NCI-H146 treated with DMSO at 0.1 percent for 48 hours (cell line): ENCODE data around the gene DDX39A.
"Not testable (repeated sequence)": the region's sequence is repeated elsewhere in the genome, so short reads cannot be mapped to it uniquely, and the experiment has no call there.

Experiments
- DNase-seq: peaks from one replicate; lab custom pipeline; 2025; ENCODE audit not compliant: unreplicated experiment; lab: John Stamatoyannopoulos, UW

The DDX39A gene

GRCh38 chr19:14391156-14391821 lies 27.9 kb downstream of the DDX39A start:
- no peak for DNase-seq

DNA sequence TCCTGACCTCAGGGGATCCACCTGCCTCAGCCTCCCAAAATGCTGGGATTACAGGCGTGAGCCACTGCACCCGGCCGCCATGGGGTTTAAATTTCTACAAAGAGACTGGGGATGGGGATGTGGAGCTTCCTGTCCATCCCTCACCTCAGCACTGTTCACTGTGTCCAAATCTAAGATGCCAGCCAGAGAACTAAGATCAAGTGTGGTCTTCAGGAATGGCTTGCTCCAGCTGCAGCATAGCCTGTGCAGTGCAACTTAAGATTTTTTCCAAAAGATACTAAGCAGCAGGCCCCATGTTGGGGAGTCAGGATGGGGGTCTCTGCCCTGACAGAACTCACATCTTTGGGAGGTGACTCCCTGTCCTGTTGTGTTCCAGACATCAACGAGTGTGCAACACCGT lies 28.6 kb downstream of the DDX39A start:
- DNase-seq: no peak

- DNase-seq: no peak
These were observed 33.6 kb downstream of the DDX39A start for GRCh38 chr19:14385492-14385891.

DNA sequence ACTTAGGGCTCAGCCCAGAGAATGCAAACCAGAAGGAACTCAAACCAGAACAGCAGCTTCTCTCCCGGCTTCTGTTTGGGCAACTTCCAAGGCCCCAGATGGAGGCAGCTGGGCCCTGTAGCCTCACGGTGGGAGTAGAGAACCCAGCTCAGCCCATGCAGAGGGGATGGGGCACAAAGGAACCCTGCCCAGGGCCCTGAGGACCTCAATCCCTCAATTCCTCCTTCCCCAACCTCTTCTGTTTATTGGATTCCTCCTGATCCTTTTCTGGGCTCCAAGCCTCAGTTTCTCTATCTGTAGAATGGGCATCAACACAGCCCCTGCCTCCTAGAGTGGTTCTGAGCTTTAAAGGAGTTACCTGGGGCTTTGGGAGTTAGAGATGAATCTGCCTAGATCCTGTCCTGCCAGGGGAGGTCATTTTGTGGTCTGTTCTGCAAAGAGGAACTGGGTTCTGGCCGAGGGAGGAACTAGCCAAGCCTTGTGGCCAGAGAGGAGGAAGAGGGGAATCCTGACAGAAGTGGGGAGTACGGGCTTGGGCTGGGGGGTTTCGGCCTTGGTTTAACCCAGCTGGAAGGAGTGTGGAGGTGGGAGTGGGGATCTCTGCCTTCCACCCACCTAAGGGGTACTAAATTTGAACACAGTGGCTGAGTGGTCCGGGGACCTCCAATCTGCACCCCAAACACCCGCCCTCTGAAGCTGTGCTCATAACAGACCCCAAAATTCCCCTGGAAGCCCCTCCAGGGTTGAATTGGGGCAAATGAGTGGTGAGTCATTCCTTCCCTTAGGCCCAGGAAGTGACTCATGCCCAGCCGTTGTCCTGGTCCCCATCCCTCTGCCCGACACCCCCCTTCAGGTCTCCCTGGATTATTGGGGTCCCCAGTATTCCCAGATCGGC lies 35.2 kb downstream of the DDX39A start:
- no peak for DNase-seq

DNA sequence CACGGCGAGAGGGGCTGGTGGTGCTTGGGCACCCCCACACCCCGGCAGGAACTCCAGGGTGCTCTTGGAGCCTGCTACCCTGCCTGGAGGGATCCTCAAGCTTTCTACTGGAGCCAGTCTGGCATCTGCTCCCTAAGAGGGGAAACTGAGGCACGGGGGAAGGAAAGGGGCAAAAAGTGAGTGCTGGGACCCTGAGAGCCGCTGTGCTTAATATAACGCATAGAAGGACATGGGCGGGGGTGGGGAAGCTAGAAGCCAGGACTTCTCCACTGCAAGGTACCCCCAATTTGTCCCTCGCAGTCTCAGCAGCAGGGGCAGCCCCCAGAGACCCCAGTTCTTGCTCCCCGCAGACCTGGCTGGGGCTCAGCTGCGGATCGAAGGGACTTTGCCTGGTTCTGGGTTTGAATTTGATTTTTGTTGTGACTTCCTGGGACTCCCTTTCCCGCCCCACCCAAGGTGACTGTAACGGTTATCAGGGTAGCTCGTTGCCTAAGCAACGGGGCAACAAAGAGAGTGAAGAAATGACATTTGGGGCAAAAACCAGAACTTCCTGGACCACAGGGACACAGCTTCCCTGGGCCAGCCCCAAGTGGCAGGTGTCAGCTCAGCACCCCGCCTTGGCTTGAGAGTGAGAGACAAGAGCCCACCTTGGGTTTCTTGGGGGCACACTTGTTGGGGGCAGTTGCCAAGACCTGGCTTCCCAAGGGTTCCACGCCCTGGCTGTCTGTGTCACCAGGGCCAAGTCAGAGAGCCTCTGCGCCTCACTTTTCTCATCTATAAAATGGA lies 37.3 kb downstream of the DDX39A start:
- DNase-seq: no peak

DNA sequence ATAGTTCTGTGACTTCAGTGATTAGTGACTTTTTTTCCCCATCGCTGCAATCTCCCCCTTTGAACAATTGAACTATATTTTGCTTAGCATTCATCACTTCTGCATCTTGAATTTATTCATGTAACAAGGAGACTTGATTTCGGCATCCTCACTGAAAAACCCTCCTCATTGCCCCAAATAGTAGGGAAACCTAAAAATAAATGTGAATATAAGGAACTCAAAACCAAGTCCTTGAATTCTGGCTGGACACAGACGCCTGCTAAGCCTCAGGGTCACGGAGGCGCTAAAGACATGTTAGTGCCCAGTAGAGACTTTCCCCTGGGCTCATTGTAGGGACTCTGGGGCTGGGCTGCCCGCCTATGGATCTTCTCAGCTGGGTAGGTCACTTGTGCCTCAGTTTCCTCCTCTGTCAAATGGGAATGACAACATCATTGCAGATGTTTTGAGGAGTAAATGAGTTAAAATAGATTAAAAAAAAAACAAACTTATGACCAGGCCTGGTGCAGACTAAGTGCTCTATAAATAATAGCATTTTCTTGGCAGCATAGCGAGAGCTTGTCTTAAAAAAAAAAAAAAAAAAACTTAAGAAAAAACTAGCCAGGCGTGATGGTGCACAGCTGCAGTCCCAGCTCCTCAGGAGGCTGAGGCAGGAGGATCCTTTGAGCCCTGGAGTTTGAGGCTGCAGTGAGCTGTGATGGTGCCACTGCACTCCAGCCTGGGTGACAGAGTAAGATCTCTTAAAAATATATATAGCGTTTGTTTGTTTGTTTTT lies 39.7 kb downstream of the DDX39A start:
- no peak for DNase-seq

DNA sequence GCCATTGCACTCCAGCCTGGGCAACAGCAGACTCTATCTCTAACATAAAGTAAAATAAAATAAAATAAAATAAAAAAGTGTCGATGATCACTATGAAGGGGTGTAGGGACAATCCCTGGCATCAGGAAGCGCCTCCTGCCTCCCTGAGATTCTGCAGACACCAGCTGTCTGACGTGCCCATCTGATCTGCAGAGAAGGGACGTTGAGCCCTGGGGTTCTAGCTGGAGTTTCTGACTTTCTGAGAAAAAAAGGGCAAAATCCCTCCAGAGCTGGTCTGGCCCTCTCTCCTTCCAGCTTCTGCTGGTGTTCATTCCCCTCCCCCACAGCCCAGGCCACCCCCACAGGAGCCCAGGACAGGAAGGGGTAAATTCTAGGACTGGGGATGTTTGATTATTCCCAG lies 40.3 kb downstream of the DDX39A start:
- no peak for DNase-seq

- no peak for DNase-seq
These were observed 41.2 kb downstream of the DDX39A start for GRCh38 chr19:14377883-14378328.

- DNase-seq: no peak
These were observed 43.4 kb downstream of the DDX39A start for GRCh38 chr19:14375582-14376291.

- DNase-seq: no peak
These were observed 44.0 kb downstream of the DDX39A start for GRCh38 chr19:14375055-14375581.

GRCh38 chr19:14374313-14374712 lies 44.8 kb downstream of the DDX39A start:
- DNase-seq: not testable (repeated sequence)

DNA sequence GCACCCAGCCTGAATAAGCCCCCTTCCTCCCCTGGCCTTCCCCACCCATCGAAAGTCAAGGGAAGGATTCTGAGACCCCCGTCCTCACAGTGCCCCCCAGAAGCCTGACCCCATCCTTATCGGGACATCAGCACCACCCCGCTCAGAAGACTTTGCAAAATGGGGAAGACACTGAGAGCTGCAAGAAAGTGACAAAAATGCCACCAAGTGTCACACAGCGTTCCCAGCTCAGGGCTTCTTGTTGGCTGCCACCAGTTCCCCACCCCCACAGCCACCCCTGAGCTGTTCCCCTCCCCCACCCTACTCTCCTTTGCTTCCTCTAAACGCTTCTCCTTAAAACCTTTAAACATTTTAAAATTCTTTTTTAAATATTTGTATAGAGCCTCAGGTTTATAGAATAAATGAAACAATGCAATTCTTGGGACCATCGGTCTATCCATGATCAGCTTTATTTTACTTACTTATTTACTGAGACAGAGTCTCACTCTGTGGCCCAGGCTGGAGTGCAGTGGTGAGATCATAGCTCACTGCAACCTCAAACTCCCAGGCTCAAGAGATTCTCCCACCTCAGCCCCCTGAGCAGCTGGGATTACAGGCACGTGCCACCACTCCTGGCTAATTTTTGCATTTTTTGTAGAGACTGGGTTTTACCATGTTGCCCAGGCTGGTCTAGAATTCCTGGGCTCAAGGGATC lies 46.6 kb downstream of the DDX39A start:
- not testable (repeated sequence) for DNase-seq

DNA sequence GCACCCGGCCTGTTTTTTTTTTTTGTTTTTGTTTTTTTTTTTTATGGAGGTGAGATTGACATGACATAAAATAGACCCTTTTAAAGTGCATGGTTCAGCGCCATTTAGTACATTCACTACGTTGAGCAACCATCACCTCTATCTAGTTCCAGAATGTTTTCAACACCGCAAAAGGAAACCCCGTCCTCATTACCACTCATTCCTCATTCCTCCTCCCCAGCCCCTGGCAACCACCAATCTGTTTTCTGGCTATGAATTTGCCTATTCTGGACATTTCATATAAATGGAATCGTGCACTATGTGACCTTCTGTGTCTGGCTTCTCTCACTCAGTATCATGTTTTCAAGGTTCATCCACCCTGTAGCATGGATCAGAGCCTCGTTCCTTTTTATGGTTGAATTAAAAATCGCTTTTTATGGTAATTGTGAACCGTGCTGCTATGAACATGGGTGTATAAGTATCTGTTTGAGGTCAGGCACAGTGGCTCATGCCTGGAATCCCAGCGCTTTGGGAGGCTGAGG lies 47.8 kb downstream of the DDX39A start:
- DNase-seq: no peak

DNA sequence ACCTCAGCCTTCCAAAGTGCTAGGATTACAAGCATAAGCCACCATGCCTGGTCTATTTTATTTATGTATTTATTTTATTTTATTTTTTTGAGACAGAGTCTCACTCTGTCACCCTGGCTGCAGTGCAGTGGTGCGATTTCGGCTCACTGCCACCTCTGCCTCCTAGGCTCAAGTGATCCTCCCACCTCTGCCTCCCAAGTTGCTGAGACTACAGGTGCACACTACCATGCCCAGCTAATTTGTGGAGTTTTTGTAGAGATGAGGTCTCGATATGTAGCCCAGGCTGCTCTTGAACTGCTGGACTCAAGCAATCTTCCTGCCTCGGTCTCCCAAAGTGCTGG lies 48.2 kb downstream of the DDX39A start:
- DNase-seq: no peak

- no peak for DNase-seq
These were observed 48.8 kb downstream of the DDX39A start for GRCh38 chr19:14370169-14370939.

DNA sequence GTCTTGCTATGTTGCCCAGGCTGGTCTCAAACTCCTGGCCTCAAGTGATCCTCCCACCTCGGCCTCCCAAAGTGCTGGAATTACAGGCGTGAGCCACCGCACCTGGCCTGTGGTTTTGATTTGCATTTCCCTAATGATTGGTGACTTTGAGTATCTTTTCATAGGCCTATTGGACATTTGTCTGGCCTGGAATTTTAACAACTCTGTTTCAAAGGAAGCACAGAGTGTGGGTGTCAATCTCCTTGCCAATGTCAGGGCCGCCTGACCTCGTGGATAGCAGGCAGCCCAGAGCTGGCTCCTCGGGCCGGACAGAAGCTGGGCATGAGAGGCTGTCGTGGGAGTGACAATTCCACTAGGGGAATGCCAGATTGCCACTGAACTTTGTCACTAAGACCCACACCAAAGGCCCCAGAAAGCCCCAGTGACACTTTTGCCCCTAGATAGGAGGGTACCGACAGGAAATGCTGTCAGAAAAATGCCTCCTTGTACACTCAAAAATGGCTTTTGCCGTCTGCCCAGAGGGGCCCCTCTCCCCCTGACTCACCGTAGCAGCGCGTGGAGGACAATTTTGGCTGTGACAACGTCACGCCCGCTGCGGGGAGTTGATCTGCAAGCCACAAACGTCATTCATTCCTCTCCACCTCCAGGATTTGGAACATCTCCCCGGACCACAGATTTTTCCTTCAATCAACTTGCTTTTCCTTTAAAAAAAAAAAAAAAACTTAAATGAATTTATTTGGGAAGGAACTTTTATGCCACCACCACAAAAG lies 49.6 kb downstream of the DDX39A start:
- DNase-seq: no peak

DNA sequence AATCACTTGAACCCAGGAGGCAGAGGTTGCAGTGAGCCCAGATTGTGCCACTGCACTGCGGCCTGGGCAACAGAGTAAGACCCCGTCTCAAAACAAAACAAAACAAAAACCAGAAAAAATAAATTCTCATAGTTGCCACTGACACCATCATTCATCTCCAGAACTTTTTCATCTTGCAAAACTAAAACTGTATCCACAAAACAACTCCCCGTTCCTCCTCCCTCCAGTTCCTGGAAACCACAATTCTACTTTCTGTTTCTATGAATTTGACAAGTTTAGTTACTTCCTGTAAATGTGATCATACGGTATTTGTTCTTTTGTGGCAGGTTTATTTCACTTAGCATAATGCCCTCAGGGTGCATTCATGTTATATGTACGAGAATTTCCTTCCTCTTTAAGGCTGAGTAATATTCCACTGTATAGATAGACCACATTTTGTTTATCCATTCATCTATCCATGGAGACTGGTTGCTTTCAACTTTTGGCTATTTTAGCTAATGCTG lies 51.1 kb downstream of the DDX39A start:
- DNase-seq: no peak
